HEK293 (cell line): ENCODE measurements around the gene ARL13B.

Experiments used
- MYNN ChIP-seq: fragments of 450-650 bp; formaldehyde crosslinking; IDR thresholded peaks from 2 replicates; pipeline ENCODE4 v1.5.1; 2016; ENCODE audit warnings: missing biosample characterization, missing genetic modification characterization, borderline replicate concordance
- SALL2 ChIP-seq: fragments of 450-650 bp; formaldehyde crosslinking; IDR thresholded peaks from 2 replicates; pipeline ENCODE4 v1.5.0; 2017; ENCODE audit warnings: missing biosample characterization, mild to moderate bottlenecking, missing genetic modification characterization, borderline replicate concordance
- ZNF239 ChIP-seq: fragments of 450-650 bp; formaldehyde crosslinking; IDR thresholded peaks from 2 replicates; pipeline ENCODE4 v1.5.1; 2016; ENCODE audit warnings: missing biosample characterization, missing genetic modification characterization
- ZNF24 ChIP-seq: fragments of 450-650 bp; formaldehyde crosslinking; IDR thresholded peaks from 2 replicates; pipeline ENCODE4 v1.5.1; 2016; ENCODE audit warnings: missing biosample characterization, missing genetic modification characterization
- ZNF274 ChIP-seq, 2 experiments: fragments of 200-500 bp in 1 of 2; fragments of 450-650 bp in 1 of 2; sonication (Bioruptor generic) in 1 of 2; formaldehyde crosslinking in 1 of 2; IDR thresholded peaks; 2 replicates each; pipeline versions ENCODE4 v1.5.1 to v1.6.1; 2014 to 2016; ENCODE audit warnings: borderline replicate concordance in 1 of 2, inconsistent platforms in 1 of 2, low read length in 1 of 2, missing biosample characterization in 1 of 2, missing genetic modification characterization in 1 of 2
- ZNF785 ChIP-seq: fragments of 450-650 bp; formaldehyde crosslinking; IDR thresholded peaks from 2 replicates; pipeline ENCODE4 v1.5.1; 2016; ENCODE audit warnings: missing biosample characterization, missing genetic modification characterization
- TF ChIP-seq, protein P1 (sequence below): fragments of 450-650 bp; formaldehyde crosslinking; IDR thresholded peaks from 2 replicates; pipeline ENCODE4 v1.5.1; 2016; ENCODE audit warnings: missing biosample characterization, missing genetic modification characterization
- TF ChIP-seq, protein P2 (sequence below): fragments of 450-650 bp; formaldehyde crosslinking; IDR thresholded peaks from 2 replicates; pipeline ENCODE4 v1.5.1; 2016; ENCODE audit warnings: missing biosample characterization, missing genetic modification characterization

DNA sequence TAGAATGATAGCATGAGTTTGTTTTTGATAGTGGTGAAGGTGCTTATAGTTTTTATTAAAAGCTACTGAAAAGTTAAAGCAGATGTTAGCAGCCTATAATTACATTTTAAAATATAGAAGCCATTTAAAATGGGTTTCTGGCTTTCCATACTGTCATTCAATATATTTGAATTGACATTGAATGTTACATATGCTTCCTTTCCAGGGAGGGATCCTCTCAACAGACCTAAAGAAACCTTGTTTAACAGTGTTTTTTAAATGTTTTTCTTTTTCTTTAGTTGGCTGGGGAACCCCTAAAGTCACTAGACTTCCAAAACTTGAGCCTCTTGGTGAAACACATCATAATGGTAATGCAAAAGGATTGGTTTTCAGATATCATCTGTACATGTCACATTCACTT lies 70.6 kb downstream of the ARL13B start:
- TF ChIP-seq ZNF24 (tag by site-specific recombination) (no peak), SALL2 (tag by site-specific recombination) (no peak), ZNF274 (IDR thresholded peaks at IDR 0.05; ENCODE audit: low read length) (no peak), ZNF274 (tag by site-specific recombination; IDR thresholded peaks at IDR 0.05; ENCODE audit: borderline replicate concordance) (no peak), MYNN (tag by site-specific recombination) (no peak), ZNF239 (tag by site-specific recombination) (no peak), ZNF785 (tag by site-specific recombination) (no peak)
- TF ChIP-seq, protein P1, sequence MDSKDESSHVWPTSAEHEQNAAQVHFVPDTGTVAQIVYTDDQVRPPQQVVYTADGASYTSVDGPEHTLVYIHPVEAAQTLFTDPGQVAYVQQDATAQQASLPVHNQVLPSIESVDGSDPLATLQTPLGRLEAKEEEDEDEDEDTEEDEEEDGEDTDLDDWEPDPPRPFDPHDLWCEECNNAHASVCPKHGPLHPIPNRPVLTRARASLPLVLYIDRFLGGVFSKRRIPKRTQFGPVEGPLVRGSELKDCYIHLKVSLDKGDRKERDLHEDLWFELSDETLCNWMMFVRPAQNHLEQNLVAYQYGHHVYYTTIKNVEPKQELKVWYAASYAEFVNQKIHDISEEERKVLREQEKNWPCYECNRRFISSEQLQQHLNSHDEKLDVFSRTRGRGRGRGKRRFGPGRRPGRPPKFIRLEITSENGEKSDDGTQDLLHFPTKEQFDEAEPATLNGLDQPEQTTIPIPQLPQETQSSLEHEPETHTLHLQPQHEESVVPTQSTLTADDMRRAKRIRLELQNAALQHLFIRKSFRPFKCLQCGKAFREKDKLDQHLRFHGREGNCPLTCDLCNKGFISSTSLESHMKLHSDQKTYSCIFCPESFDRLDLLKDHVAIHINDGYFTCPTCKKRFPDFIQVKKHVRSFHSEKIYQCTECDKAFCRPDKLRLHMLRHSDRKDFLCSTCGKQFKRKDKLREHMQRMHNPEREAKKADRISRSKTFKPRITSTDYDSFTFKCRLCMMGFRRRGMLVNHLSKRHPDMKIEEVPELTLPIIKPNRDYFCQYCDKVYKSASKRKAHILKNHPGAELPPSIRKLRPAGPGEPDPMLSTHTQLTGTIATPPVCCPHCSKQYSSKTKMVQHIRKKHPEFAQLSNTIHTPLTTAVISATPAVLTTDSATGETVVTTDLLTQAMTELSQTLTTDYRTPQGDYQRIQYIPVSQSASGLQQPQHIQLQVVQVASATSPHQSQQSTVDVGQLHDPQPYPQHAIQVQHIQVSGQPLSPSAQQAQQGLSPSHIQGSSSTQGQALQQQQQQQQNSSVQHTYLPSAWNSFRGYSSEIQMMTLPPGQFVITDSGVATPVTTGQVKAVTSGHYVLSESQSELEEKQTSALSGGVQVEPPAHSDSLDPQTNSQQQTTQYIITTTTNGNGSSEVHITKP (tag by site-specific recombination) = no peak
- TF ChIP-seq, protein P2, sequence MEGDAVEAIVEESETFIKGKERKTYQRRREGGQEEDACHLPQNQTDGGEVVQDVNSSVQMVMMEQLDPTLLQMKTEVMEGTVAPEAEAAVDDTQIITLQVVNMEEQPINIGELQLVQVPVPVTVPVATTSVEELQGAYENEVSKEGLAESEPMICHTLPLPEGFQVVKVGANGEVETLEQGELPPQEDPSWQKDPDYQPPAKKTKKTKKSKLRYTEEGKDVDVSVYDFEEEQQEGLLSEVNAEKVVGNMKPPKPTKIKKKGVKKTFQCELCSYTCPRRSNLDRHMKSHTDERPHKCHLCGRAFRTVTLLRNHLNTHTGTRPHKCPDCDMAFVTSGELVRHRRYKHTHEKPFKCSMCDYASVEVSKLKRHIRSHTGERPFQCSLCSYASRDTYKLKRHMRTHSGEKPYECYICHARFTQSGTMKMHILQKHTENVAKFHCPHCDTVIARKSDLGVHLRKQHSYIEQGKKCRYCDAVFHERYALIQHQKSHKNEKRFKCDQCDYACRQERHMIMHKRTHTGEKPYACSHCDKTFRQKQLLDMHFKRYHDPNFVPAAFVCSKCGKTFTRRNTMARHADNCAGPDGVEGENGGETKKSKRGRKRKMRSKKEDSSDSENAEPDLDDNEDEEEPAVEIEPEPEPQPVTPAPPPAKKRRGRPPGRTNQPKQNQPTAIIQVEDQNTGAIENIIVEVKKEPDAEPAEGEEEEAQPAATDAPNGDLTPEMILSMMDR (tag by site-specific recombination) = no peak
